T-helper 2 cell treated with Interferon-gamma antibody and Interleukin-4, amounts not matched to agents 100 ng/mL and 5 ng/mL, for 36 hours (primary cell): ENCODE measurements around the gene USP14. TPM values are rescaled to one million over a fixed set of nuclear protein-coding genes. Genes with fewer than 3 reads are reported as not detected.
"Not testable (repeated sequence)": the region's sequence is repeated elsewhere in the genome, so short reads cannot be mapped to it uniquely, and the experiment has no call there.

ENCODE experiments used
- intact Hi-C: fragments of 100-400 bp; cut with micrococcal nuclease; formaldehyde crosslinking; loops from one replicate; pipeline ENCODE4 v1.15.1; 2023
- total RNA-seq: library from RNA; stranded (reverse); gene quantifications from 2 replicates; pipeline ENCODE4 v1.2.3, GENCODE V29; 2022

USP14 gene
- 75.9 and 76.8 TPM in 2 replicates for total RNA-seq

DNA sequence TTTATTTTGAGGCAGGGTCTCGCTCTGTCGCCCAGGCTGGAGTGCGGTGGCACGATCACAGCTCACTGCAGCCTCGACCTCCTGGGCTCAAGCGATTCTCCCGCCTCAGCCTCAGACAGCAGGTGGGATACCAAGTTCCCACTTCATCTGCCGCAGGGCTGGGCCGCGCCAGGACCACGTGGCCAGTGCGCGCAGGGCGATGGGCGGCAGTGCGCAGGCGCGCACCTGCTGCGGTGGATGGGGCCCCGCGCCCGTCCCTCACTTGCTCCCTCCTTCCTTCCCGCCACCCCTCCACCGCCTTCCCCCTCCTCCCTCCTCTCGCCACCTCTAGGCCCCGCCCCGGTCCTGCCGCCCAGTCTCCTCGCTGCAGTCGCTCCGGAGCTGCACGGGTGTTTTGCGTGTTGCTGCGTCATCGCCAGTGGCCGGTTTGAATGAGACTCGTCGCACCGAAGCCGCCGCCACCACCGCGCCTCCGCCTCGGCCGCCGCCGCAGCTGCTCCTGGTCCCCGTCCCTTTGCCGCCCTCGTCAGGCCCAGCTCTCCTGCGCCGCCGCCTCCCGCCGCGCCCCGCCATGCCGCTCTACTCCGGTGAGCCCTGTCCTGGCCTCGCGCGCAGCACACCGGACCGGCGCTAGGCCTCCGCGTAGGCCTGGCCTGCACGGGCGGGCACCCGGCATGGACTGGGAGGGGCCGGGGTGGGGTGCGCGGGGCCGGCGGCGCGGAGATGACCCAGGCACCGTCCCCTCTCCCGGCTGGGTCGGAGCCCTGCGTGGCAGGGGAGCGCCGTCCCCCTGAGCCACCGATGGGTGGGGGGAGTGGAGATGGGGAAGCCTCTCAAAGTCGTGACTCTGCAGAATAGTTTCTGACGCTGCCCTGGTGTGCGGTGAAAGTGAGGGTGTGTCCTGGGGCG, at the start of gene USP14:
Gene USP14, plus strand, starts transcription at position 430 of the 909 bp plus-strand sequence. Its CDS starts 142 bp downstream, at position 572.
- intact Hi-C loops, result loop anchor here (1.0 to 5.0 kb wide), 6 partner anchors 48 to 654 kb away; partner anchors contain the start of genes ENOSF1, THOC1, TYMS and YES1

DNA sequence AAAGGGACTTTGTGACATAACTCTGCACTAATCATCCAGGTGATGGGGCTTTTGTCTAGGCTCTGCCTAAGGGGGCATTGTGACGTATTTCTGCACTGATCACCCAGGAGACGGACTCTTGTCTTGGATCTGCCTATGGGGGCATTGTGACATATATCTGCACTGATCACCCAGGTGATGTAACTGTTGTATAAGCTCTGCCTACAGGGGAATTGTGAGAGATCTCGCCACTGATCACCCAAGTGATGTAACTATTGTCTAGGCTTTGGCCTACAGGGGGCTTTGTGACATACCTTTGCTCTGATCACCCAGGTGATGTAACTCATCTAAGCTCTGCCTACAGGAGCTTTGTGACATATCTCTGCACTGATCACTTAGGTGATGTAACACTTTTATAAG, 49.7 kb upstream of the USP14 start:
- intact Hi-C loops, result loop anchor here (5.0 kb wide), 1 partner anchor 509 kb away; no protein-coding TSS in a partner anchor

DNA sequence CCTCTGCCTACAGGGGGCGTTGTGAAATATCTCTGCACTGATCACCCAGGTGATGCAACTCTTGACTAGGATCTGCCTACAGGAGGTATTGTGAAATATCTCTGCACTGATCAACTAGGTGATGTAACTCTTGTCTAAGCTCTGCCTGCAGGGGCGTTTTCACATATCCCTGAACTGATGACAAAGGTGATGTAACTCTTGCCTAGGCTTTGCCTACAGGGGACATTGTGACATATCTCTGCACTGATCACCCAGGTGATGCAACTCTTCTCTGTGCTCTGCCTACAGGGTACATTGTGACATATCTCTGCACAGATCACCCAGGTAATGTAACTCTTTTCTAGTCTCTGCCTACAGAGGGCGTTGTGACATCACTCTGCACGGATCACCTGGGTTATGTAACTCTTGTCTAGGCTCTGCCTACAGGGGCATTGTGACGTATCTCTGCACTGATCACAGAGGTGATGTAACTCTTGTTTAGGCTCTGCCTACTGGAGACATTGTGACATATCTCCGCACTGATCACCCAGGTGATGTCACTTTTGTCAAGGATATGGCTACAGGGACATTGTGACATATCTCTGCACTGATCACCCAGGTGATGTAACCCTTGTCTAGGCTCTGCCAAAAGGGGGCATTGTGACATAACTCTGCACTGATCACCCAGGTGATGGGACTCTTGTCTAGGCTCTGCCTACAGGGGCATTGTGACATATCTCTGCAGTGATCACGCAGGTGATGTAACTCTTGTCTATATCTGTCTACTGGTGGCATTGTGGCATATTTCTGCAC, 49.0 kb upstream of the USP14 start:
- intact Hi-C loops, result loop anchor here (5.0 kb wide), 1 partner anchor 508 kb away; no protein-coding TSS in a partner anchor

DNA sequence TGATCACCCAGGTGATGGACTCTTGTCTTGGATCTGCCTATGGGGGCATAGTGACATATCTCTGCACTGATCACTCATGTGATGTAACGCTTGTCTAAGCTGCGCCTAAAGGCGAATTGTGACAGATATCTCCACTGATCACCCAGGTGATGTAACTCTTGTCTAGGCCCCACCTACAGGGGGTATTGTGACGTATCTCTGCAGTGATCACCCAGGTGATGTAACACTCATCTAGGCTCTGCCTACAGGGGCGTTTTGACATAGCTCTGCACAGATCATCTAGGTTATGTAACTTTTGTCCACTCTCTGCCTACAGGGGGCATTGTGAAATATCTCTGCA, 48.5 kb upstream of the USP14 start:
- intact Hi-C loops, result loop anchor here (2.0 to 5.0 kb wide), 2 partner anchors 49 to 507 kb away; partner anchors contain the start of gene USP14

DNA sequence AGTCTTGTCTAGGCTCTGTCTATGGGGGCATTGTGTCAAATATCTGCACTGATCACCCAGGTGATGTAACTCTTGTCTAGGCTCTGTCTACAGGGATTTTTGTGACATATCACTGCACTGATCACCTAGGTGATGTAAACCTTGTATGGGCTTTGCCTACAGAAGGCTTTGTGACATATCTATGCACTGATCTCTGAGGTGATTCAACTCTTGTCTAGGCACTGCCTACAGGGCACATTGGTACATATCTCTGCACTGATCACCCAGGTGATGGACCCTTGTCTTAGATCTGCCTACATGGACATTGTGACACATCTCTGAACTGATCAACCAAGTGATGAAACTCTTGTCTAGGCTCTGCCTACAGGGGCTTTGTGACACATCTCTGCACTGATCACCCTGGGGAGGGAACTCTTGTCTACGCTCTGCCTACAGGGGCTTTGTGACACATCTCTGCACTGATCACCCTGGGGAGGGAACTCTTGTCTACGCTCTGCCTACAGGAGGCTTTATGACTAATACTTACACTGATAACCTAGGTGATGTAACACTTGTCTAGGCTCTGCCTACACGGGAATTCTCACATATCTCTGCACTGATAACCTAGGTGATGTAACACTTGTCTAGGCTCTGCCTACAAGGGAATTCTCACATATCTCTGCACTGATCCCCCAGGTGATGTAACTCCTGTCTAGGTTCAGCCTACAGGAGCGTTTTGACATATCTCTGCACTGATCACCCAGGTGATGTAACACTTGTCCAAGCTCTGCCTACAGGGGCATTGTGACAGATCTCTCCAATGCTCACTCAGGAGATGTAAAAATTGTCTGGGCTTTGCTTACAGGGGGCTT, 47.8 kb upstream of the USP14 start:
- intact Hi-C loops, result loop anchor here (2.0 kb wide), 1 partner anchor 48 kb away; the partner anchor contains the start of gene USP14

DNA sequence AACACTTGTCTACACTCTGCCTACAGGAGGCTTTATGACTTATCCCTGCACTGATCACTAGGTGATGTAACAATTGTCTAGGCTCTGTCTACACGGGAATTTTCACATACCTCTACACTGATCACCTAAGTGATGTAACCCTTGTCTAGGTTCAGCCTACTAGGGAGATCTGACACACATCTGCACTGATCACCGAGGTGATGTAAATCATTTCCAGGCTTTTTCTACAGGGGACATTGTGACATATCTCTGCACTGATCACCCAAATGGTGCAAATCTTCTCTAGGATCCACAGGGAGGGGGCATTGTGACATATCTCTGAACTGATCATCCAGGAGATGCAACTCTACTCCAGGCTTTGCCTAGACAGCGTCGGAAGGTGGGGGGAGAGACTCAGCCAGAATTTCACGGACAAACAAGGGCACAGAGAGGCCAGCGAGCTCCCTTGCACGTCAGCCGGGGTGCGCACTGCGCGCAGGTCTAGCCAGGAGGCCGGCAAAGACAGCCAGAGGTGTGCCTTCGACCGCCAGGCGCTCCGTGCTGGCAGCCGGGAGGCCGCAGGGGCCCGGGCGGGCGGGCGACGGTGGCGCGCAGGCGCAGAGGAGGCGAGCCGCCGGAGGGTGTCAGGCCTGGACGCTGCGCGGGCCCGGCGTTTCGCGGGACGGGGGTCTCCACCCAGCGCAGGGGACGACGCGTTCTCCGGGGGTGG, 46.9 kb upstream of the USP14 start:
- intact Hi-C loops, result loop anchor here (2.0 kb wide), 1 partner anchor 47 kb away; the partner anchor contains the start of gene USP14

DNA sequence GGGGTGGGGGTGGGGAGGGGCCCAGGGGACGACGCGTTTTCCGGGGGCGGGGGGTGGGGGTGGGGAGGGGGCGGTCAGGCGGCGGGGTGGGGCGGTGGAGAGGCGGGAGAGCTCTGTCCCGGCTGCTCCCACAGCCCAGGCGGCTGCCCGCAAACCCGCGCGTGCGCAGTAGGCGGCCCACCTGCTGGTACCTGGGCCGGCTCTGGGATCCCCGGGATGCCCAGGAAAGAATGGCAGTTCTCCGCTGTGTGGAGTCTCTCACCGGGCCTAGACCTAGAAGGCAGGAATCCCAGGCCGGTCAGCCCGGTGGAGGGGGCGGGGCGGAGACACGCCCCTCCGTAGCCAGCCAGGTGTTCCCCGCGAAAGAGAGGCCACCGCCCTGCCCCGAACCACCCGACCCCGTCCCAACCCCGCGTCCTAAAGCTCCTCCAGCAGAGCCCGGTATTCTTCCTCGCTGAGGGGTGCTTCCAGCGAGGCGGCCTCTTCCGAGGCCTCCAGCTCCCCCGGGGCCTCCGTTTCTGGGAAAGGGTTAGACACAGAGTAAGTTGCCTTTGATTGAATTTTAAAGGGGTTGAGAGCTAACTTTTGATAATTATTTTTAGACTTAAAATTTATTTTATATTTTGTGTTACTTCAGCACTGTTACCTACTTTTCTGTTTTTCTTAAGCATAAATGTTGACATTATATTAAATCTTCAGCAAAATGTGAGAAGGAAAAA, 46.2 kb upstream of the USP14 start:
- intact Hi-C loops, result not testable (repeated sequence)

DNA sequence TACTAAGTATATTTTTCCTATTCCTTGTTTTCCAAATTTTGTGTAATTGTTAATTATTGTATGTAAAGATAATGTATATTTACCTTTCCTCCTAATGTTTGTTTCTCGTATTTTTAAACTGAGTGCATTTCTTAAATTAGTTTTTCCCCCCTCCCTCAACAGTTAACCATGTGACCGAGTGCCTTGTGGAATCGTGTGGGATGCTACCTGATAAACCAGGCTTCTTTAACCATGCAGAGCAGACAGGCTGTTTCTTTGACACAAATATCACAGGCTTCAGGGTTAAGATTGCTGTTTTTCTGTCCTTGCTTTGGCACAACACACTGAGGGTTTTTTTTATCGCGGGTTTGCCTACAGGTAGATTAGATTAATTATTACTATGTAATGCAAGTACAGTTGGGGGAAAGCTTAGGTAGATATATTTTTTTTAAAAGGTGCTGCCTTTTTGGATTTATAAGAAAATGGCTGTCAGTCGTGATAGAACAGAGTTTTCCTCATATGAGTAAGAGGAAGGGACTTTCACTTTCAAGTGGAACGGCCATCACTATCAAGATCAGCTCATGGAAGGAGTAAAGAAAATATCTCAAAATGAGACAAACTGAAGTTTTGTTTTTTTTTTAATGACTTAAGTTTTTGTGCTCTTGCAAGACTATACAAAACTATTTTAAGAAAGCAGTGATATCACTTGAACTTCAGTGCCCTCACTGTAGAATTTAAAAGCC, 37.7 kb upstream of the USP14 start:
- intact Hi-C loops, result not testable (repeated sequence)

DNA sequence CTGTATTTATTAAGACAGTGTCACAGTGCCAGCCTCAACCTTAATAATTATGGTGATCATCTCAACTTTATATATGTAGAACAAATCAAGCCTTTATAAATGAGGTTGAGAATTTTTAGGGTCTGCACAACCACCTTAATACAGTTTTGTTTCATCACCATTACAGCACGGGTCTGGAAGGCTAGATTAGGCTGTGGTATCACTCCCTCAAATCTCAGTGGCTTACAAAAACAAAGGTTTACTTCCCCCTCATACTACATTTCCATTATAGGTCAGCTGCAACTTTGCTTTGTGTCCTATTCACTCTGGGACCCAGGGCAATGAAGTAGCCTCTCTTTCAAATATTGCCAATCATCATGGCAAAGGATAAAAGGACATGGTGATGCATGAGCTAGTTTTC, 23.3 kb upstream of the USP14 start:
- intact Hi-C loops, result no loop called here

DNA sequence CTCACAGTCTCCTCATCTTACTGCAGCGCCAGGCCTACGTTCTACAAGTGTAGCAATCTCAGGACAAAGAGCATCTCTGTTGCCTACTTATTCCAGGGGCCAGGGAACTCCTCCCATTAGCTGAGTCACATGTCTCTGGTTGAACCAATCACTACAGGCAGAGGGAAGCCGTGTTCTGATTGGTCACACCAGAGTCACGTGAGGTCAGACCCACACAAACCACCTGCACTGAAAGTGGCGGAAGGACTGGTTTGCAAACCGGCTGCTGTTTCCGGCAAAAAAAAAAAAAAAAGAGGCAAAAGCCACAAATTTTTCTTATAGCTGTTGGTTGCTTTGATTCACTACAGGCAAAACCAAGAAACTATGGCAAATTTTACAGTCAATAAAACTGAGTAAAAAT, 21.9 kb upstream of the USP14 start:
- intact Hi-C loops, result no loop called here

DNA sequence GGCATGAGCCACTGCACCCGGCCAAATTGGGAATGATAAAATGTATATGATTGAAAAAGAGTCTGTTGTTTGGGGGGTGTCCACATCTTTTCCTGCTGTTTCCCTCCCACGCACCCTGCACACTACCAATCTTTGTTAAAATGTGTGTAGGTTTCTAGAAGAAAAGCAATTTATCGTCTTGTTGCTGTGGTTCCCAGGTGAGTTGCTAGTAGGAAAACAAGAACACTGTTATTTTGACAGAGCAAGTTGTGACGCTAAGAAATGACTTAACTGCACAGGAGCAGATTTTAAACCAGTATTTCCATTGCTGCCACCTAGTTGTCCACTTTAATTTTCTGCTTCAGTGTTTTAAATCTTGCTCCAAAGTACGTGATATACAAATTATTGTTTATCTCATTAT, 21.0 kb upstream of the USP14 start:
- intact Hi-C loops, result no loop called here

DNA sequence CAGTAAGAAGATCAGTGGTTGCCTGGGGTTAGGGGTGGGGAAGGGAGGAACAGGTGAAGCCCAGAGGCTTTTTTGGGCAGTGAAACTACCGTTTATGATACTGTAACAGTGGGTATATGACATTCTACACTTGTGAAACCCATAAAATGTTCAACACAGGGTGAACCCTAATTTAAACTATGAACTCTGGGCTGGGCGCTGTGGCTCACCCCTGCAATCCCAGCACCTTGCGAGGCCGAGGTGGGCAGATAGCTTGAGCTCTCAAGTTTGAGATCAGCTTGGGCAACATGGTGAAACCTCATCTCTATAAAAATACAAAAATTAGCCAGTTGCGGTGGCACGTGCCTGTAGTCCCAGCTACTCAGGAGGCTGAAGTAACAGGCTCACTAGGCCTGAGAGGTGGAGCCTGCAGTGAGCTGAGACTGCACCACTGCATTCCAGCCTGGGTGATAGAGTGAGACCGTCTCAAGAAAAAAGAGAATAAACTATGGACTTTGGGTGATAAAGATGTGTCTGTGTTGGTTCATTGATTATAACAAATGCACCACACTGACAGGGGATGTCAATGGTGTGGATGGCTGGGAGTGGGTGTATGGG, 17.6 kb upstream of the USP14 start:
- intact Hi-C loops, result no loop called here

DNA sequence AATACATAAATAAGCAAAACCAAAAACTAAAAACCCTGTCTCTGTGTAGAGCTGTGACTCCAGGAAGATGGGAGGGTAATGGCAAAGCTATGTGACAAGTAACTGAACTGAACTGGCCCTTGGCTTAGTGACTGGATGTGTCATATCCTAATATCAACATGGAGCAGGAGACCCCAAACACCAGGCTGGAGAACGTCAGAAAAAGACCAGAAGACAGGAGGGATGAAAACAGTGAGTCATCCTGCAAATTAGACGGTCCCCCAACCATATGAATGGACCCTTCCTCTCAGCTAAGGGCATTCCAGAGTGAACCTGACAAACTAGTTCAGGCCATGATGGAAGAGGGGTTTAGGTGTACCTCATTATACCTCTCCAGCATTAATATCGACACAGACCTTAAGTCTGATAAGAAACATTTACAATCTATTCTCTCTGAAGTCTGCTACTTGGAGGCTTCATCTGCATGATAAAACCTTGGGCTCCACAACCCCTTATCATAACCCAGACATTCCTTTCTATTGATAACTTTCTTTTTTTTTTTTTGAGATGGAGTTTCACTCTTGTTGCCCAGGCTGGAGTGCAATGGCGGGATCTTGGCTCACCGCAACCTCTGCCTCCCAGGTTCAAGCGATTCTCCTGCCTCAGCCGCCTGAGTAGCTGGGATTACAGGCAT, 15.6 kb upstream of the USP14 start:
- intact Hi-C loops, result not testable (repeated sequence)

DNA sequence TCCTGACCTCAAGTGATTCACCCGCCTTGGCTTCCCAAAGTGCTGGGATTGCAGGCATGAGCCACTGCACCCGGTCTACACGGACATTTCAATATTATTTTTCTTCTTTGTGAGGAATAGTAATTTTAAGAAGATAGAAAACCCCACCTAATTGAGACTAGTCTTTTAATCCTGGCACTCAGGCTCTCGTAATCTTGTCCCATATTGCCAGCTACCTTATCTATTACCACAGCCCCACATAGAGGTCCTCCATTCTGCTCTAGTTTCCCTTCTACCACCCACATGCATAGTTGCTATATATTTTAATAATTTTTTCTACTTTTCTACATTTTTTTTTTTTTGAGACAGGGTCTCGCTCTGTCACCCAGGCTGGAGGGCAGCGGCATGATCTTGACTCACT, 9.5 kb upstream of the USP14 start:
- intact Hi-C loops, result no loop called here

DNA sequence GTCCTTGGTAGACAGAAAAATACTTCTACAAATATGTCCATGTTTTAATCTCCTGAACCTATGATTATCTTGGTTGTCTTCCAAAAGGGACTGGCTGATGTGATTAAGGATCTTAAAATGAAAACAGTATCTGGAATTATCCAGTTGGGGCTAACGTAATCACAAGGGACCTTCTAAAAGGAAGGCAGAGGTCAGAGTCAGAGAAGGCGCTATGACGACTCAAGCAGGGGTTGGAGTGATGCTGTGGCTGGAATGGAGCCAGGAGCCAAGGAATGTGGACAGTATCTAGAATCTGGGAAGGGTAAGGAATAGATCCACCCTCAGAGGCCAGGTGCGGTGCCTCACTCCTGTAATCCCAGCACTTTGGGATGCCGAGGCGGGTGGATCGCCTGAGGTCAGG, 4.2 kb upstream of the USP14 start:
- intact Hi-C loops, result no loop called here

DNA sequence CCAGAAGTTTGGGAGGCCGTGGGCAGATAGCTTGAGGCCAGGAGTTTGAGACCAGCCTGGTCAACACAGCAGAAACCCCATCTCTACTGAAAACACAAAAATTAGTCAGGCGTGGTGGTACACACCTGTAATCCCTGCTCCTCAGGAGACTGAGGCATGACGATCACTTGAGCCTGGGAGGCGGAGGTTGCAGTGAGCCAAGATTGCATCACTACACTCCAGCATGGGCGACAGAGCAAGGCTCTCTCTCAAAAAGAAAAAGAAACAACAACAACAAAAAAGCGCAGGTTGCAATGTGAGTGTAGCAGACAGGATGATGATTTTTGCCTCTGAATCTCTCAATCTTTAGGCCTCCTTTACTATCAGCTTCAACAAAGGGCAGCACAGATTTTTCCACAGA, 2.7 kb upstream of the USP14 start:
- intact Hi-C loops, result loop anchor here (5.0 kb wide), 1 partner anchor 502 kb away; the partner anchor contains the start of gene TYMS

DNA sequence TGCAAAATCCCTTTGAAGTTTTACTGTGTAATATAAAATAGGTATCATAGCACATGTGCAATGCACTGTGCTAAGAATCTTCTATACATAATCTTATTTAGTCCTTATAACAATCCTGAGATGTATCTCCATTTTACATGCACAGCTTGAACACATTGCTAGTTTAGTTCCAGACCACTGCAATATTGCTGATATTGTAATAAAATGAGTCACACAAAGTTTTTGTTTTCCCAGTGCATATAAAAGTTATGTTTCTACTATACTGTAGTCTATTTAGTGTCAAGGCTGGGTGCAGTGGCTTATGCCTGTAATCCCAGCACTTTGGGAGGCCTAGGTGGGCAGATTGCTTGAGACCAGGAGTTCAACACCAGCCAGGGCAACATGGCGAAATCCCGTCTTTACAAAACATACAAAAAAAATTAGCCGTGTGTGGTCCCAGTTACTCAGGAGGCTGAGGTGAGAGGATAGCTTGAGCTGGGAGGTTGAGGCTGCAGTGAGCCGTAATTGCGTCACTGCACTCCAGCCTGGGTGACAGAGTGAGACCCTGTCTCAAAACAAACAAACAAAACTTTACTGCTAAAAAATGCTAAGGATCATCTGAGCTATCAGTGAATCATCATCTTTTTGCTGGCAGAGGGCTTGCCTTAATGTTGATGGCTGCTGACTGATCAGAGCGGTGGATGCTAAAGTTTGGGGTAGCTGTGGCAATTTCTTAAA, 1.7 kb upstream of the USP14 start:
- intact Hi-C loops, result loop anchor here (5.0 kb wide), 1 partner anchor 501 kb away; the partner anchor contains the start of gene TYMS
